PC-3 (cell line): ENCODE data around the gene CABLES1.

Experiments used
- CTCF ChIP-seq: fragments of 300-600 bp; sonication (generic); conservative IDR thresholded peaks from 2 replicates; pipeline ENCODE4 v1.5.1; 2017; ENCODE audit warnings: antibody characterized with exemption, low read depth, mild to moderate bottlenecking, low read length
- EZH2 ChIP-seq: fragments of 300-600 bp; sonication (generic); IDR thresholded peaks from one replicate; pipeline ENCODE4 v1.6.1; 2017; ENCODE audit warnings: antibody characterized with exemption, mild to moderate bottlenecking, low read length; ENCODE audit not compliant: unreplicated experiment

- TF ChIP-seq CTCF (no peak), EZH2 (no peak)
These were observed 55.9 kb downstream of the CABLES1 start for GRCh38 chr18:23191232-23191631.
